HepG2 (cell line): ENCODE results near the gene TRIM74.
"Not testable (repeated sequence)": the region's sequence is repeated elsewhere in the genome, so short reads cannot be mapped to it uniquely, and the experiment has no call there.

Experiments
- ELF1 ChIP-seq: sonication (generic); formaldehyde crosslinking; IDR thresholded peaks from 2 replicates; pipeline ENCODE4 v1.4.0; 2020; ENCODE audit warnings: missing genetic modification reagents
- TF ChIP-seq, protein P1 (sequence below): sonication (generic); formaldehyde crosslinking; IDR thresholded peaks from 2 replicates; pipeline ENCODE4 v1.5.0; 2020; ENCODE audit warnings: mild to moderate bottlenecking, missing genetic modification reagents, moderate library complexity
- TF ChIP-seq, protein P2 (sequence below): sonication (generic); formaldehyde crosslinking; IDR thresholded peaks from 2 replicates; pipeline ENCODE4 v1.4.0; 2020; ENCODE audit warnings: missing genetic modification reagents
- TF ChIP-seq, protein P3 (sequence below): IDR thresholded peaks from 2 replicates; pipeline ENCODE4 v1.6.1; 2012; ENCODE audit warnings: low read length, improper control_type of control experiment

DNA sequence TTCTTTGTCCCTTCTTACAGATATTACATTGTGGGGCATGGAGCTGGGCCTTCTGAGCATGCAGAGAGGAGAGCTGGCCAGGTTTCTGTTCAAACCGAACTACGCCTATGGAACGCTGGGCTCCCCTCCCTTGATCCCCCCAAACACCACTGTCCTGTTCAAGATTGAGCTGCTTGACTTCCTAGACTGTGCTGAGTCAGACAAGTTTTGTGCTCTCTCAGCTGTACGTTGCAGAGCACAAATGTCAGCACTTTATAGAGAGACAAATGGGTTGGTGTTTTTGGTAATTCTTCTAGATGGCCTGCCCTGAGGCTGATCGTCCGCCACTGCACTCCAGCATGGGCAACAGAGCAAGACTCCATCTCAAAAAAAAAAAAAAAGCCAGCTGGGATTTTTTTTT lies 2.2 kb upstream of the TRIM74 start:
- TF ChIP-seq, protein P1, sequence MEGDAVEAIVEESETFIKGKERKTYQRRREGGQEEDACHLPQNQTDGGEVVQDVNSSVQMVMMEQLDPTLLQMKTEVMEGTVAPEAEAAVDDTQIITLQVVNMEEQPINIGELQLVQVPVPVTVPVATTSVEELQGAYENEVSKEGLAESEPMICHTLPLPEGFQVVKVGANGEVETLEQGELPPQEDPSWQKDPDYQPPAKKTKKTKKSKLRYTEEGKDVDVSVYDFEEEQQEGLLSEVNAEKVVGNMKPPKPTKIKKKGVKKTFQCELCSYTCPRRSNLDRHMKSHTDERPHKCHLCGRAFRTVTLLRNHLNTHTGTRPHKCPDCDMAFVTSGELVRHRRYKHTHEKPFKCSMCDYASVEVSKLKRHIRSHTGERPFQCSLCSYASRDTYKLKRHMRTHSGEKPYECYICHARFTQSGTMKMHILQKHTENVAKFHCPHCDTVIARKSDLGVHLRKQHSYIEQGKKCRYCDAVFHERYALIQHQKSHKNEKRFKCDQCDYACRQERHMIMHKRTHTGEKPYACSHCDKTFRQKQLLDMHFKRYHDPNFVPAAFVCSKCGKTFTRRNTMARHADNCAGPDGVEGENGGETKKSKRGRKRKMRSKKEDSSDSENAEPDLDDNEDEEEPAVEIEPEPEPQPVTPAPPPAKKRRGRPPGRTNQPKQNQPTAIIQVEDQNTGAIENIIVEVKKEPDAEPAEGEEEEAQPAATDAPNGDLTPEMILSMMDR (CRISPR knock-in tag) = not testable (repeated sequence)
- TF ChIP-seq ELF1 = not testable (repeated sequence)
- TF ChIP-seq, protein P2, sequence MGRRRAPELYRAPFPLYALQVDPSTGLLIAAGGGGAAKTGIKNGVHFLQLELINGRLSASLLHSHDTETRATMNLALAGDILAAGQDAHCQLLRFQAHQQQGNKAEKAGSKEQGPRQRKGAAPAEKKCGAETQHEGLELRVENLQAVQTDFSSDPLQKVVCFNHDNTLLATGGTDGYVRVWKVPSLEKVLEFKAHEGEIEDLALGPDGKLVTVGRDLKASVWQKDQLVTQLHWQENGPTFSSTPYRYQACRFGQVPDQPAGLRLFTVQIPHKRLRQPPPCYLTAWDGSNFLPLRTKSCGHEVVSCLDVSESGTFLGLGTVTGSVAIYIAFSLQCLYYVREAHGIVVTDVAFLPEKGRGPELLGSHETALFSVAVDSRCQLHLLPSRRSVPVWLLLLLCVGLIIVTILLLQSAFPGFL (CRISPR knock-in tag) = not testable (repeated sequence)
- TF ChIP-seq, protein P3, sequence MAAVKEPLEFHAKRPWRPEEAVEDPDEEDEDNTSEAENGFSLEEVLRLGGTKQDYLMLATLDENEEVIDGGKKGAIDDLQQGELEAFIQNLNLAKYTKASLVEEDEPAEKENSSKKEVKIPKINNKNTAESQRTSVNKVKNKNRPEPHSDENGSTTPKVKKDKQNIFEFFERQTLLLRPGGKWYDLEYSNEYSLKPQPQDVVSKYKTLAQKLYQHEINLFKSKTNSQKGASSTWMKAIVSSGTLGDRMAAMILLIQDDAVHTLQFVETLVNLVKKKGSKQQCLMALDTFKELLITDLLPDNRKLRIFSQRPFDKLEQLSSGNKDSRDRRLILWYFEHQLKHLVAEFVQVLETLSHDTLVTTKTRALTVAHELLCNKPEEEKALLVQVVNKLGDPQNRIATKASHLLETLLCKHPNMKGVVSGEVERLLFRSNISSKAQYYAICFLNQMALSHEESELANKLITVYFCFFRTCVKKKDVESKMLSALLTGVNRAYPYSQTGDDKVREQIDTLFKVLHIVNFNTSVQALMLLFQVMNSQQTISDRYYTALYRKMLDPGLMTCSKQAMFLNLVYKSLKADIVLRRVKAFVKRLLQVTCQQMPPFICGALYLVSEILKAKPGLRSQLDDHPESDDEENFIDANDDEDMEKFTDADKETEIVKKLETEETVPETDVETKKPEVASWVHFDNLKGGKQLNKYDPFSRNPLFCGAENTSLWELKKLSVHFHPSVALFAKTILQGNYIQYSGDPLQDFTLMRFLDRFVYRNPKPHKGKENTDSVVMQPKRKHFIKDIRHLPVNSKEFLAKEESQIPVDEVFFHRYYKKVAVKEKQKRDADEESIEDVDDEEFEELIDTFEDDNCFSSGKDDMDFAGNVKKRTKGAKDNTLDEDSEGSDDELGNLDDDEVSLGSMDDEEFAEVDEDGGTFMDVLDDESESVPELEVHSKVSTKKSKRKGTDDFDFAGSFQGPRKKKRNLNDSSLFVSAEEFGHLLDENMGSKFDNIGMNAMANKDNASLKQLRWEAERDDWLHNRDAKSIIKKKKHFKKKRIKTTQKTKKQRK = not testable (repeated sequence)
